Measurements from ENCODE around the gene SMARCE1. TPM values are rescaled to one million over a fixed set of nuclear protein-coding genes. Genes with fewer than 3 reads are reported as not detected.
"Not testable (repeated sequence)": the region's sequence is repeated elsewhere in the genome, so short reads cannot be mapped to it uniquely, and the experiment has no call there.

The SMARCE1 gene
- polyA plus RNA-seq, 4 donors: 252 to 315 (median 279) TPM

DNA sequence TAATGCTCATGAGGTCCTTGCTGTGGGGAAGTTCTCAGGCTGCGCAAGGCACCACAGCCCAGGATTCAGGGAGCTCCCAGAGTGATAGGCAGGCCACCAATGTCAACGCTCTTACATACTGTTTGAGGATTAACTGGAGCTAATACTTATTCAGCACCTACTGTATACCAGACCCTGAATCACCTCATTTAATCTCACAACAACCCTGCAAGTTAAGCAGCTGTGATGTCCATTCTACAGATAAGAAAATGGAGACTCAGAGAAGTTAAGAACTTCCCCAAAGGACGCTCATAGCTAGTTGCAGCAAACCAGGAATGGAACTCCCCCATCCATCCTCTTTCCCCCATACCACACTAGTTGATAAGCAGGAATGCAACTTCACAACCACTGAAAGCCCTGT lies 56.9 kb downstream of the SMARCE1 start:
- no peak for DNase-seq (ENCODE audit: low read depth in 4 of 4, low spot score in 3 of 4)

DNA sequence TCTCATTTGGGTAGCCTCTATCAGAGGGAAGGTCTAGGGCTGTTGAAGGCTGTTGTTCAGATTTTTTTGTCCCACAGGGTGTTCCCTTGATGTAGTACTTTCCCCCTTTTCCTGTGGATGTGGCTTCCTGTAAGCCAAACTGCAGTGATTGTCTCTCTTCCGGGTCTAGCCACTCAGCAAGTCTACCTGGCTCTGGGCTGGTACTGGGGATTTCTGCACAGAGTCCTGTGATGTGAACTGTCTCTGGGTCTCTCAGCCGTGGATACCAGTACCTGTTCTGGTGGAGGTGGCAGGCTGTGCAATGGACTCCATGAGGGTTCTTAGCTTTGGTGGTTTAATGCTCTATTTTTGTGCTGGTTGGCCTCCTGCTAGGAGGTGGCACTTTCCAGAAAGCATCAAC lies 59.1 kb downstream of the SMARCE1 start:
- no peak for DNase-seq (ENCODE audit: low read depth in 4 of 4, low spot score in 3 of 4)

DNA sequence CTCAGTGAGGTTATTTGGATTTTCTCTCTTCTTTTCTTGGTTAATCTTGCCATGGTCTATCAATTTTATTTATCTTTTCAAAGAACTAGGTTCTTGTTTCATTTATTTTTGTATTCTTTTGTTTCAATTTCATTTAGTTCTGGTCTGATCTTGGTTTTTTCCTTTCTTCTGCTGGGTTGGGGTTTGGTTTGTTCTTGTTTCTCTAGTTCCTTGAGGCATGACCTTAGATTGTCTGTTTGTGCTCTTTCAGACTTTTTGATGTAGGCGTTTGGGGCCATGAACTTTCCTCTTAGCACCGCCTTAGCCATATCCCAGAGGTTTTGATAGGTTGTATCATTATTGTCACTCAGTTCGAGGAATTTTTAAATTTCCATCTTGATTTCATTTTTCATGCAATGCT lies 61.4 kb downstream of the SMARCE1 start:
- not testable (repeated sequence) for DNase-seq (ENCODE audit: low read depth in 4 of 4, low spot score in 3 of 4)

DNA sequence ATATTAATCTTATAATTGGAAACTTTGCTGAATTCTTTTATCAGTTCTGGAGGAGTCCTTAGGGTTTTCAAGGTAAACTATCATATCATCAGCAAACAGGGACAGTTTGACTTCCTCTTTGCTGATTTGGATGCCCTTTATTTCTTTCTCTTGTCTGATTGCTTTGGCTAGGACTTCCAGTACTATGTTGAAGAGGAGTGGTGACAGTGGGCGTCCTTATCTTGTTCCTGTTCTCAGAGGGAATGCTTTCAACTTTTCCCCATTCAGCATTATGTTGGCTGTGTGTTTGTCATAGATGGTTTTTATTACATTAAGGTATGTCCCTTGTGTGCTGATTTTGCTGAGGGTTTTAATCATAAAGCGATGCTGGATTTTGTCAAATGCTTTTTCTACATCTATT lies 62.7 kb downstream of the SMARCE1 start:
- not testable (repeated sequence) for DNase-seq (ENCODE audit: low read depth in 4 of 4, low spot score in 3 of 4)

DNA sequence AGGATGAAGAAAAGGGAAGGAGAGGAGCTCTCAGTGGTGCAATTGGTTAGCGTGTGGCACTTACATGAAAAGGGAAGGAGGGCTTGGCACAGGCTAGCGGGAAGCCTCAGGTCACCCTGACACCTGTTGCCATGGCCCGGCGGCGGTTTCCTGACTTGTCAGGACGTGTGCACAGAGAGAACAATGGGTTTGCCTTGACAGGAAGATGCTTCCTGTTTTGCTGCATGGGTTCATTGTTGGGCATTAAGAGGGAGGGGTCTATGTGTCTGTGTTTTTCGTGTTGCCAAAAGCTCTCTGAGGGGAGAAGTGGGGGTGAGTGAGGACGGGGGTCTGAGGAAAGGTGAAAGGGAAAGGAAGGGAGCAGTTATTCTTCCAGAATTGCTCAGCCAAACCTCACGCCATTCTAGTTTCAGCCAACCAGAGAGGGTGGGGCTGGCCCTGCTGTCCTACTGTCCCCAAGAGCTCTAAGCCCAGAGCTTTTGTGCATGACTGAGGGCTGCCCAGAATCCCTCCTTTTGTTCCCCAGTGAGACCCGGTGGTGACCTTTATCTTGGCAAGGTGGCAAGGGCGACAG lies 65.2 kb downstream of the SMARCE1 start:
- DNase-seq (ENCODE audit: low read depth in 4 of 4, low spot score in 3 of 4): no peak

DNA sequence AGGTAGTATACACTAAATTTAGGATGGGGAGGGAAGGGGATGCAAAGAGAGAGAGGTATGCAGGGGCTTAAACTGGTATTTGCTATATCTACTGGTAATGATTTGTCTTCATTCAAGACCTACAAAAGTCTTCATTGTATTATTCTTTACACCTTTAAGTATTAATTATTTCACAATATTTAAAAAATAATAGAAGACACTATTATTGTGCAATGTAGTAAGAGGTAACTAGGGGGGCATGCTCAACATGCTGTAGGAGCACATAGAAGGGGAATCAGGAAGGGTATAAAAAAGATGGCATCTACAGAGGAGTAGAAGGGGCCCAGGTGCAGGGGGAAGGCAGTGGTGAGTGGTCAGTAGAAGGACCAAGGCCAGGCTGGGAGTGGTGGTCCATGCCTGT lies 67.5 kb downstream of the SMARCE1 start:
- DNase-seq (ENCODE audit: low read depth in 4 of 4, low spot score in 3 of 4): no peak

DNA sequence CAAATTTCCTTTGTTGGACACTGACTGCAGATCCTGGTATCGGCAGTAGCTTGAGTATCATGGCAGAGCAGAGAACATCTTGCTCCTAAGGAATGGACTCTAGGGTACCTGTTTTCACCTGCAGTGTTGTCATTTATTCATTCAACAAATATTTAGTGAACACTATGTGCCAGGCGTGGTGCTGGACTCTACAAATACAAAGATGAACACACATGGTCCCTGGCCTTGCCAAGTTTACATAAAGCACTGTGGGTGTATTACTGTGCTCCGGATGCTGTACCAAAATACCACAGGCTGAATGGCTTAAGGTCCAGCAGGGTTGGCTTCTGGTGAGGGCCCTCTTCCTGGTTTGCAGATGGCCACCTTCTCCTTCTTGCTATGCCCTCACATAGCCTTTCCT lies 68.1 kb downstream of the SMARCE1 start:
- no peak for DNase-seq (ENCODE audit: low read depth in 4 of 4, low spot score in 3 of 4)

DNA sequence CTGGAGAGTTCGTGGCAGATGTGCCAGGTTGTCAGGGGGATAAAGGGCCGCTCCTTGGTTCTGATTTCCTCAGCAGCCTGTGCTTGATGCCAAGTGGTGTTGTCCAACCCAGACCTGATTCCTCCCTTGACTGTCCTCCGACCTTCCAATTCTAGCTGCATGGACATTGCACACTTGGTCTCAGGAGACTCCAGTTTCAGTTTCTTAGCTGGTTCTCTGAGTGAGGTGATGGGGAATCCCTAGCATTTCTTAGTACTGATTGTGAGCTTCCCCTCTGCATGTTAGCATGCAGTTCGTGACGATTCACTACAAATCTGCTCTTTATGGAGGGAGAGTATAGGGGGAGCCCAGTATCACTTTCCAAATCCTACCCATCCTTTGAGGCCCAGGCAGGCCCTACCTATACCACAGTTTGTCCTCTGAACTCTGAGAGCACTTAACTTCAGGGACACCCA lies 70.0 kb downstream of the SMARCE1 start:
- no peak for DNase-seq (ENCODE audit: low read depth in 4 of 4, low spot score in 3 of 4)

DNA sequence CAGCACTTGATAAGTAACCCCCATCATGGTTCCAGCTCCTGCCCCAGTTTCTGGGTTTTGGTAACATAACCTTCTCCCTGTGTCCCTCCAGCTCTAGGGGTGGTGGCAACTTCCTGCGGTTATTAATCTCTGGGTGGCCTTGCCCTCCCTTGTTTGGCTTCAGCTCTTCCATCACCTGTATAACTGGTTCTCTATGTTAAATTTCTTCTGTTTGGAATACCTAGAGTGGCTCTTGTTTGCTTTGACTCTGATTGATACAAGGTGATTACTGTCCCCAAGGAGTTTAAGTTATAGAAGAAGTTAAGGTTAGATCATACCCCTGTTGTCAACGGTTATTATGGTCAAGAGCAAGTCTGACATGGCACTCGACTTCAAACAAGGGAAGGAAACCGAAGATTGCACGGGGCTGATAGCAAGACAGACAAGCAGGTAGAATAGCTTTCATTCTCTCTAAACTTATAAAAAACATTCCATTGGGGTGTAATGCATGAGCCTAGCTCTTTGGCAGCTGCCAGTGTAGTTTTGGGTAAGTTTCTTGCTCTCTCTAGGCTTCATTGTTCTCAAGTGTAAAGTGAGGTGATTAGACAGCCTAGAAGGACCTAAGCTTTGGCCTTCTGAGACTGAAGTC lies 71.4 kb downstream of the SMARCE1 start:
- no peak for DNase-seq (ENCODE audit: low read depth in 4 of 4, low spot score in 3 of 4)

Other genes with a start within 250 kb of the SMARCE1 start
- 100 to 1,000 TPM; 164 to 196 (median 176) TPM for gene TOP2A, start 229.9 kb downstream of the SMARCE1 start, polyA plus RNA-seq (ENCODE audit: insufficient read length in 4 of 4)
- gene IGFBP4, start 204.4 kb downstream of the SMARCE1 start, polyA plus RNA-seq (ENCODE audit: insufficient read length in 4 of 4): 100 to 1,000 TPM; 338 to 424 (median 366) TPM
- gene TNS4, start 146.2 kb downstream of the SMARCE1 start, polyA plus RNA-seq (ENCODE audit: insufficient read length in 4 of 4): under 1 TPM in 2 of 4 donors, not detected in 2; 0.14 TPM
- gene CCR7, start 82.3 kb downstream of the SMARCE1 start, polyA plus RNA-seq (ENCODE audit: insufficient read length in 4 of 4): under 1 TPM; 0.24 to 0.45 (median 0.42) TPM
- under 1 TPM in 3 of 4 donors, not detected in 1; 0.09 to 0.27 (median 0.21) TPM for gene KRT222, start 17.4 kb upstream of the SMARCE1 start, polyA plus RNA-seq (ENCODE audit: insufficient read length in 4 of 4)
- under 1 TPM in 1 of 4 donors, not detected in 3; 0.04 TPM for gene KRT24, start 55.9 kb upstream of the SMARCE1 start, polyA plus RNA-seq (ENCODE audit: insufficient read length in 4 of 4)
- gene KRT25, start 107.5 kb upstream of the SMARCE1 start, polyA plus RNA-seq (ENCODE audit: insufficient read length in 4 of 4): under 1 TPM in 1 of 4 donors, not detected in 3; 0.04 TPM
- gene KRT26, start 124.4 kb upstream of the SMARCE1 start, polyA plus RNA-seq (ENCODE audit: insufficient read length in 4 of 4): not detected
- gene KRT27, start 134.7 kb upstream of the SMARCE1 start, polyA plus RNA-seq (ENCODE audit: insufficient read length in 4 of 4): under 1 TPM in 1 of 4 donors, not detected in 3; 0.05 TPM
- not detected for gene KRT28, start 152.1 kb upstream of the SMARCE1 start, polyA plus RNA-seq (ENCODE audit: insufficient read length in 4 of 4)
- gene KRT10, start 174.8 kb upstream of the SMARCE1 start, polyA plus RNA-seq (ENCODE audit: insufficient read length in 4 of 4): 10 to 100 TPM; 49.9 to 71.7 (median 53.5) TPM
- gene KRT12, start 219.4 kb upstream of the SMARCE1 start, polyA plus RNA-seq (ENCODE audit: insufficient read length in 4 of 4): under 1 TPM in 1 of 4 donors, not detected in 3; 0.12 TPM
- under 1 TPM in 3 of 4 donors, not detected in 1; 0.08 to 1.00 (median 0.77) TPM for gene KRT20, start 237.4 kb upstream of the SMARCE1 start, polyA plus RNA-seq (ENCODE audit: insufficient read length in 4 of 4)

All from right renal pelvis (tissue), 4 donors.